Measurements from ENCODE around the gene ARID3C. TPM values are rescaled to one million over a fixed set of nuclear protein-coding genes. Genes with fewer than 3 reads are reported as not detected.
A peak's percentile ranks its signal among the peaks of the same experiment; 100 is the strongest.

ARID3C gene
- polyA plus RNA-seq, 1 of the 3 experiments (the other 2 are of a cell fraction), result 0.08 TPM

- TF ChIP-seq REST (IDR thresholded peaks at IDR 0.05; ENCODE audit: low read depth, low read length) (no peak), JUND (IDR thresholded peaks at IDR 0.05) (no peak), CHD2 (IDR thresholded peaks at IDR 0.05; ENCODE audit: low read length, partially characterized antibody) (no peak), IRF3 (IDR thresholded peaks at IDR 0.05; ENCODE audit: low read depth, low read length) (no peak), ZBTB33 (IDR thresholded peaks at IDR 0.05; ENCODE audit: borderline replicate concordance, low read depth) (no peak), YY1 (IDR thresholded peaks at IDR 0.05; ENCODE audit: low read depth) (no peak), SIN3A (IDR thresholded peaks at IDR 0.05; ENCODE audit: borderline replicate concordance, low read depth, low read length) (no peak), EP300 (IDR thresholded peaks at IDR 0.05; ENCODE audit: borderline replicate concordance in 1 of 2, low read depth in 1 of 2, low read length in 1 of 2) (no peak)
These were observed 5.8 kb upstream of the ARID3C start (continued) for GRCh38 chr9:34634551-34635248.

- CTCF ChIA-PET, result interaction anchor here (0.5 to 12.3 kb wide), 45 partner anchors 10 to 608 kb away, joined by 3 to 256 read pairs (median 4); partner anchors contain the start of genes CCL21, CCL27, CNTFR and DCTN3
- H3K4me1 ChIP-seq (ENCODE audit: control insufficient read depth in 1 of 2, insufficient read depth in 2 of 2, low read depth in 1 of 2, low read length in 1 of 2), result peaks cover 4 to 24% of the 10 kb centered on the region in 2 experiments; a peak in 1 of 4 replicates
- DNase-seq, result peak; percentile 84
- WGBS (ENCODE audit: low lambda C conversion rate), result 10% methylated on average over 2 of the region's 3 CpGs
- POLR2A ChIA-PET, result no interaction called here
- H3K4me3 ChIP-seq (ENCODE audit: low read depth in 2 of 2, low read length in 1 of 2), result no peak overlapping the region; a peak in 1 of 4 replicates
- no peaks in the 10 kb centered on the region for H3K9me2 ChIP-seq
- H3K27me3 ChIP-seq (ENCODE audit: insufficient read depth), result peaks cover 9% of the 10 kb centered on the region; the same call in 1 of the 2 replicates
- H3K79me2 ChIP-seq (ENCODE audit: insufficient read depth), result peaks cover 22% of the 10 kb centered on the region
- peaks cover 0 to 5% of the 10 kb centered on the region in 2 experiments for H3K36me3 ChIP-seq (replicated peaks in 1 of 2; ENCODE audit: control insufficient read depth in 1 of 2, insufficient read depth in 2 of 2, low read length in 1 of 2)
- 0 out of 2 replicates have a peak, but pooled peaks cover 3% of the 10 kb centered on the region for H4K20me1 ChIP-seq (ENCODE audit: insufficient read depth)
- no peak overlapping the region for H3K9ac ChIP-seq
- H3K27ac ChIP-seq (ENCODE audit: low read depth in 2 of 2, low read length in 1 of 2), result no peak overlapping the region
- H2AFZ ChIP-seq (ENCODE audit: low read depth), result no peak overlapping the region
- H3K9me3 ChIP-seq, result no peaks in the 10 kb centered on the region
- no peak overlapping the region for H3K4me2 ChIP-seq
- no peaks in the 10 kb centered on the region for H3F3A ChIP-seq (replicated peaks; ENCODE audit: insufficient read depth)
- TF ChIP-seq RAD21 (IDR thresholded peaks at IDR 0.05; ENCODE audit: low read length) (peak; percentile 88), CHD2 (IDR thresholded peaks at IDR 0.05; ENCODE audit: low read length, partially characterized antibody) (peak; percentile 36), MEF2A (IDR thresholded peaks at IDR 0.05; ENCODE audit: borderline replicate concordance, low read depth) (no peak), RFX5 (IDR thresholded peaks at IDR 0.05; ENCODE audit: low read length) (no peak), FOXM1 (IDR thresholded peaks at IDR 0.05; ENCODE audit: low read depth) (no peak), SMC3 (IDR thresholded peaks at IDR 0.05; ENCODE audit: low read depth, low read length) (peak; percentile 65), CTCF (IDR thresholded peaks at IDR 0.05) (peak; percentile 85), POLR2AphosphoS5 (IDR thresholded peaks at IDR 0.05; ENCODE audit: low read depth, low read length) (peak; percentile 15; the same call in 1 of the 2 replicates)
These were observed 5.1 kb upstream of the ARID3C start for GRCh38 chr9:34633851-34634550.
